Astrocyte (in vitro differentiated cells and primary cell): ENCODE data around the gene STARD8.

Experiments used
- EZH2 ChIP-seq: IDR thresholded peaks from 2 replicates; pipeline ENCODE4 v1.6.1; 2012; ENCODE audit warnings: mild to moderate bottlenecking, low read length, inconsistent platforms; ENCODE audit not compliant: insufficient read depth
- TF ChIP-seq, protein P1 (sequence below): IDR thresholded peaks from 2 replicates; pipeline ENCODE4 v1.5.1; 2011; ENCODE audit warnings: low read depth, mild to moderate bottlenecking, inconsistent platforms, low read length, moderate library complexity; ENCODE audit not compliant: insufficient read depth

DNA sequence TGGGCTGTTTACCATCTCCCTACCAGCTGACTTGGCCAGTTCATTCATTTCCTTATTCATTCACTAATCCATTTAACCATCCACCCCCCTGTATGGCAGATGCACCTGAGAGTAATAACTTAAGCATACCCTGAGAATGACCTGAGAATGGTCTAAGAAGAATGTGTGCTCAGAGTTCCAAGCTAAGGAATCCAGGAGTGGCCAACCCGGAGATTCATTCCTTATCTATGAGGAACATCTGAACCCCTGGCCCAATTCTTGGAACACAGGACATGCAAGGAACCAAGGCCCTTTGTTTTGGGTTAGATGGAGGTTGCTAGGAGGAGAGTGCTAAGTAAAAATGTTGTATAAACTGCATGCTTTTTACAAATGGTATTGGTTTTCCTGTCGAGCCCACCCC lies 13.5 kb upstream of the STARD8 start:
- TF ChIP-seq, protein P1, sequence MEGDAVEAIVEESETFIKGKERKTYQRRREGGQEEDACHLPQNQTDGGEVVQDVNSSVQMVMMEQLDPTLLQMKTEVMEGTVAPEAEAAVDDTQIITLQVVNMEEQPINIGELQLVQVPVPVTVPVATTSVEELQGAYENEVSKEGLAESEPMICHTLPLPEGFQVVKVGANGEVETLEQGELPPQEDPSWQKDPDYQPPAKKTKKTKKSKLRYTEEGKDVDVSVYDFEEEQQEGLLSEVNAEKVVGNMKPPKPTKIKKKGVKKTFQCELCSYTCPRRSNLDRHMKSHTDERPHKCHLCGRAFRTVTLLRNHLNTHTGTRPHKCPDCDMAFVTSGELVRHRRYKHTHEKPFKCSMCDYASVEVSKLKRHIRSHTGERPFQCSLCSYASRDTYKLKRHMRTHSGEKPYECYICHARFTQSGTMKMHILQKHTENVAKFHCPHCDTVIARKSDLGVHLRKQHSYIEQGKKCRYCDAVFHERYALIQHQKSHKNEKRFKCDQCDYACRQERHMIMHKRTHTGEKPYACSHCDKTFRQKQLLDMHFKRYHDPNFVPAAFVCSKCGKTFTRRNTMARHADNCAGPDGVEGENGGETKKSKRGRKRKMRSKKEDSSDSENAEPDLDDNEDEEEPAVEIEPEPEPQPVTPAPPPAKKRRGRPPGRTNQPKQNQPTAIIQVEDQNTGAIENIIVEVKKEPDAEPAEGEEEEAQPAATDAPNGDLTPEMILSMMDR, result no peak
- TF ChIP-seq EZH2, result no peak
